HEK293 (cell line): ENCODE data around the gene CHST7.

Experiments used
- CTCF ChIA-PET: fragments of 350-600 bp; formaldehyde crosslinking; extraction: SDS; loops from one replicate; lab custom pipeline; 2021; ENCODE audit warnings: antibody characterized with exemption; lab: Yijun Ruan, JAX
- POLR2A ChIA-PET: fragments of 300-600 bp; formaldehyde crosslinking; extraction: SDS; loops from one replicate; lab custom pipeline; 2020; ENCODE audit warnings: antibody characterized with exemption, inconsistent platforms; lab: Yijun Ruan, JAX
- H3K27ac ChIP-seq: fragments of 200-500 bp; sonication (Bioruptor generic); 2 replicates; pipeline ENCODE4 v1.5.1; 2014; ENCODE audit warnings: low read depth, low read length, control low read depth, inconsistent platforms; ENCODE audit errors: extremely low read depth
- H3K36me3 ChIP-seq, 2 experiments: fragments of 200-500 bp in 1 of 2; sonication (Bioruptor generic) in 1 of 2; 1 replicate in 1 of 2; 2 replicates in 1 of 2; pipeline ENCODE4 v1.5.1; 2014 to 2017; ENCODE audit warnings: inconsistent platforms in 2 of 2, low read length in 2 of 2; ENCODE audit not compliant: control insufficient read depth in 2 of 2, insufficient read depth in 1 of 2
- H3K4me1 ChIP-seq: fragments of 200-500 bp; sonication (Bioruptor generic); 2 replicates; pipeline ENCODE4 v1.5.1; 2014; ENCODE audit warnings: mild to moderate bottlenecking, low read length, inconsistent platforms; ENCODE audit not compliant: control insufficient read depth, insufficient read depth
- H3K4me3 ChIP-seq: 2 replicates; pipeline ENCODE4 v1.5.1; 2011; ENCODE audit warnings: low read depth, mild to moderate bottlenecking, control low read depth, low read length, moderate library complexity
- H3K9me3 ChIP-seq: fragments of 200-500 bp; sonication (Bioruptor generic); 2 replicates; pipeline ENCODE4 v1.5.1; 2014; ENCODE audit warnings: low read depth, low read length, inconsistent platforms; ENCODE audit not compliant: control insufficient read depth, insufficient read depth
- ELK4 ChIP-seq: IDR thresholded peaks from 2 replicates; pipeline ENCODE4 v1.6.1; 2011; ENCODE audit warnings: mild to moderate bottlenecking, low read depth, low read length, borderline replicate concordance
- GLIS1 ChIP-seq: fragments of 450-650 bp; formaldehyde crosslinking; IDR thresholded peaks from 2 replicates; pipeline ENCODE4 v1.5.1; 2016; ENCODE audit warnings: missing biosample characterization, missing genetic modification characterization
- GLIS2 ChIP-seq: fragments of 450-650 bp; formaldehyde crosslinking; IDR thresholded peaks from 2 replicates; pipeline ENCODE4 v1.5.1; 2016; ENCODE audit warnings: missing biosample characterization, missing genetic modification characterization
- HIC1 ChIP-seq: fragments of 450-650 bp; formaldehyde crosslinking; IDR thresholded peaks from 2 replicates; pipeline ENCODE4 v1.5.1; 2016; ENCODE audit warnings: missing biosample characterization, missing genetic modification characterization
- HOXA7 ChIP-seq: sonication (generic); formaldehyde crosslinking; IDR thresholded peaks from 2 replicates; pipeline ENCODE4 v1.8.1; 2022; ENCODE audit warnings: missing genetic modification reagents, borderline replicate concordance
- KLF9 ChIP-seq: fragments of 450-650 bp; formaldehyde crosslinking; IDR thresholded peaks from 2 replicates; pipeline ENCODE4 v1.5.1; 2016; ENCODE audit warnings: missing biosample characterization, missing genetic modification characterization, low read depth
- PRDM1 ChIP-seq: fragments of 450-650 bp; formaldehyde crosslinking; IDR thresholded peaks from 2 replicates; pipeline ENCODE4; 2016; ENCODE audit warnings: missing biosample characterization, missing genetic modification characterization
- PRDM2 ChIP-seq: fragments of 450-650 bp; formaldehyde crosslinking; IDR thresholded peaks from 2 replicates; pipeline ENCODE4 v1.5.1; 2016; ENCODE audit warnings: missing biosample characterization, missing genetic modification characterization, borderline replicate concordance
- ZBTB7A ChIP-seq: fragments of 450-650 bp; formaldehyde crosslinking; IDR thresholded peaks from 2 replicates; pipeline ENCODE4 v1.5.1; 2016; ENCODE audit warnings: low read depth, missing biosample characterization, missing genetic modification characterization
- ZNF112 ChIP-seq: fragments of 450-650 bp; formaldehyde crosslinking; IDR thresholded peaks from 2 replicates; pipeline ENCODE4 v1.5.0; 2017; ENCODE audit warnings: missing biosample characterization, missing genetic modification characterization
- ZNF121 ChIP-seq: fragments of 450-650 bp; formaldehyde crosslinking; IDR thresholded peaks from 2 replicates; pipeline ENCODE4 v1.5.1; 2016; ENCODE audit warnings: missing biosample characterization, missing genetic modification characterization
- ZNF133 ChIP-seq: fragments of 450-650 bp; formaldehyde crosslinking; IDR thresholded peaks from 2 replicates; pipeline ENCODE4 v1.5.1; 2016; ENCODE audit warnings: missing biosample characterization, missing genetic modification characterization
- ZNF146 ChIP-seq: fragments of 450-650 bp; formaldehyde crosslinking; IDR thresholded peaks from 2 replicates; pipeline ENCODE4 v1.5.1; 2016; ENCODE audit warnings: missing biosample characterization, missing genetic modification characterization
- ZNF157 ChIP-seq: fragments of 450-650 bp; formaldehyde crosslinking; IDR thresholded peaks from 2 replicates; pipeline ENCODE4 v1.5.1; 2016; ENCODE audit warnings: missing biosample characterization, missing genetic modification characterization
- ZNF184 ChIP-seq: fragments of 450-650 bp; IDR thresholded peaks from 2 replicates; pipeline ENCODE4 v1.5.1; 2018; ENCODE audit warnings: missing biosample characterization, mild to moderate bottlenecking, missing genetic modification characterization
- ZNF202 ChIP-seq: fragments of 450-650 bp; formaldehyde crosslinking; IDR thresholded peaks from 2 replicates; pipeline ENCODE4 v1.5.1; 2016; ENCODE audit warnings: missing biosample characterization, missing genetic modification characterization, borderline replicate concordance
- ZNF223 ChIP-seq: fragments of 450-650 bp; formaldehyde crosslinking; IDR thresholded peaks from 2 replicates; pipeline ENCODE4 v1.5.1; 2016; ENCODE audit warnings: missing biosample characterization, missing genetic modification characterization
- ZNF335 ChIP-seq: fragments of 450-650 bp; formaldehyde crosslinking; conservative IDR thresholded peaks from 2 replicates; pipeline ENCODE4 v1.5.1; 2016; ENCODE audit warnings: missing biosample characterization, missing genetic modification characterization
- ZNF391 ChIP-seq: fragments of 450-650 bp; formaldehyde crosslinking; IDR thresholded peaks from 2 replicates; pipeline ENCODE4 v1.5.1; 2016; ENCODE audit warnings: low read depth, missing biosample characterization, missing genetic modification characterization, borderline replicate concordance
- ZNF394 ChIP-seq: fragments of 450-650 bp; formaldehyde crosslinking; IDR thresholded peaks from 2 replicates; pipeline ENCODE4 v1.5.1; 2016; ENCODE audit warnings: missing biosample characterization, missing genetic modification characterization, mild to moderate bottlenecking, moderate library complexity, borderline replicate concordance
- ZNF488 ChIP-seq: fragments of 450-650 bp; formaldehyde crosslinking; IDR thresholded peaks from 2 replicates; pipeline ENCODE4 v1.5.1; 2016; ENCODE audit warnings: missing biosample characterization, missing genetic modification characterization
- ZNF529 ChIP-seq: fragments of 450-650 bp; formaldehyde crosslinking; IDR thresholded peaks from 2 replicates; pipeline ENCODE4 v1.5.1; 2017; ENCODE audit warnings: missing genetic modification characterization, missing biosample characterization; ENCODE audit not compliant: insufficient replicate concordance
- ZNF561 ChIP-seq: fragments of 450-650 bp; IDR thresholded peaks from 2 replicates; pipeline ENCODE4 v1.5.1; 2018; ENCODE audit warnings: missing biosample characterization, missing genetic modification characterization, borderline replicate concordance
- ZNF580 ChIP-seq: fragments of 450-650 bp; formaldehyde crosslinking; IDR thresholded peaks from 2 replicates; pipeline ENCODE4 v1.5.1; 2016; ENCODE audit warnings: missing biosample characterization, missing genetic modification characterization
- ZNF600 ChIP-seq: fragments of 450-650 bp; formaldehyde crosslinking; IDR thresholded peaks from 2 replicates; pipeline ENCODE4 v1.5.1; 2016; ENCODE audit warnings: missing biosample characterization, missing genetic modification characterization
- ZNF664 ChIP-seq: fragments of 450-650 bp; formaldehyde crosslinking; IDR thresholded peaks from 2 replicates; pipeline ENCODE4 v1.5.1; 2016; ENCODE audit warnings: missing biosample characterization, missing genetic modification characterization

CHST7 gene

GRCh38 chrX:46551494-46552128 is 22.0 kb upstream of the CHST7 start:
- no peak for TF ChIP-seq GLIS2 (tag by site-specific recombination)
- no peak for TF ChIP-seq ZNF184 (tag by site-specific recombination)
- no peak for TF ChIP-seq KLF9 (tag by site-specific recombination)
- TF ChIP-seq GLIS1: peak; percentile 37; the same call in 1 of the 2 replicates
- no peak for TF ChIP-seq ZNF529 (tag by site-specific recombination)
- TF ChIP-seq ELK4: no peak
- no peak for TF ChIP-seq HOXA7 (CRISPR knock-in tag)
- peak; percentile 74; the same call in 1 of the 2 replicates for TF ChIP-seq ZNF600 (tag by site-specific recombination)
- TF ChIP-seq PRDM1 (tag by site-specific recombination): peak; percentile 66
- peak; percentile 46 for TF ChIP-seq HIC1 (tag by site-specific recombination)
- TF ChIP-seq ZNF202 (tag by site-specific recombination): no peak
- TF ChIP-seq ZNF394: no peak
- TF ChIP-seq ZNF112 (tag by site-specific recombination): no peak
- TF ChIP-seq ZNF121 (tag by site-specific recombination): no peak
- TF ChIP-seq ZNF335 (tag by site-specific recombination): peak; percentile 51
- no peak for TF ChIP-seq ZNF561 (tag by site-specific recombination)
- TF ChIP-seq ZNF664 (tag by site-specific recombination): no peak
- POLR2A ChIA-PET: interaction anchor here (1.0 kb wide), 1 partner anchor 11 kb away, joined by 4 read pairs; no protein-coding TSS in a partner anchor
- H3K4me1 ChIP-seq: no peaks in the 10 kb centered on the region
- CTCF ChIA-PET: no interaction called here
- H3K4me3 ChIP-seq: no peak overlapping the region
- H3K27ac ChIP-seq: no peak overlapping the region
- H3K36me3 ChIP-seq: peaks cover 15 to 23% of the 10 kb centered on the region in 2 experiments; a peak in 2 of 3 replicates
- H3K9me3 ChIP-seq: no peaks in the 10 kb centered on the region

GRCh38 chrX:46553935-46554334 is 19.6 kb upstream of the CHST7 start:
- POLR2A ChIA-PET: no interaction called here
- no peak for TF ChIP-seq ZNF488
- TF ChIP-seq ZNF580 (tag by site-specific recombination): no peak
- no peak for TF ChIP-seq ZBTB7A (tag by site-specific recombination)
- no peak for TF ChIP-seq ZNF223
- TF ChIP-seq ZNF157: no peak
- TF ChIP-seq ZNF146 (tag by site-specific recombination): no peak
- no peak for TF ChIP-seq PRDM2 (tag by site-specific recombination)
- TF ChIP-seq ZNF391 (tag by site-specific recombination): no peak
- no peak for TF ChIP-seq ZNF133 (tag by site-specific recombination)

More at GRCh38 chrX:46553935-46554334, 19.6 kb upstream of the CHST7 start:
- H3K4me3 ChIP-seq: no peak overlapping the region
- H3K9me3 ChIP-seq: no peaks in the 10 kb centered on the region
- no peaks in the 10 kb centered on the region for H3K4me1 ChIP-seq
- CTCF ChIA-PET: interaction anchor here (1.1 to 2.0 kb wide), 6 partner anchors 22 to 540 kb away, joined by 3 to 10 read pairs (median 7); no protein-coding TSS in a partner anchor
- no peak overlapping the region for H3K27ac ChIP-seq
- peaks cover 0 to 2% of the 10 kb centered on the region in 2 experiments; a peak in 2 of 3 replicates for H3K36me3 ChIP-seq
